OCI-LY1 (cell line): Measurements from ENCODE around the gene ATG2A.

Source experiments
- H2AFZ ChIP-seq: fragments of 200-600 bp; sonication (generic), shearing (Covaris generic); 2 replicates; pipeline ENCODE4 v1.6.0; 2014; ENCODE audit warnings: antibody characterized with exemption, mild to moderate bottlenecking, low read length
- H3F3A ChIP-seq: fragments of 200-600 bp; sonication (generic), shearing (Covaris generic); 2 replicates; pipeline ENCODE4 v1.6.0; 2014; ENCODE audit warnings: mild to moderate bottlenecking, antibody characterized with exemption, low read length, moderate library complexity; ENCODE audit not compliant: insufficient read depth
- H3K27ac ChIP-seq: fragments of 200-600 bp; sonication (generic); 2 replicates; pipeline ENCODE4 v1.5.1; 2014; ENCODE audit warnings: low read length, mixed run types, mild to moderate bottlenecking, low read depth; ENCODE audit not compliant: poor library complexity, severe bottlenecking
- H3K27me3 ChIP-seq: fragments of 200-600 bp; sonication (generic); 2 replicates; pipeline ENCODE4 v1.6.0; 2014; ENCODE audit warnings: antibody characterized with exemption, mild to moderate bottlenecking, low read length, moderate library complexity; ENCODE audit not compliant: insufficient read depth
- H3K36me3 ChIP-seq: fragments of 200-600 bp; sonication (generic); 2 replicates; pipeline ENCODE4 v1.6.1; 2014; ENCODE audit warnings: mild to moderate bottlenecking, antibody characterized with exemption, low read length, moderate library complexity, mixed read lengths; ENCODE audit not compliant: insufficient read depth
- H3K4me1 ChIP-seq: fragments of 200-600 bp; sonication (generic); 2 replicates; pipeline ENCODE4 v1.5.1; 2014; ENCODE audit warnings: mild to moderate bottlenecking, low read length, moderate library complexity; ENCODE audit not compliant: insufficient read depth, severe bottlenecking
- H3K4me2 ChIP-seq: fragments of 200-600 bp; sonication (generic), shearing (Covaris generic); 2 replicates; pipeline ENCODE4 v1.6.1; 2014; ENCODE audit warnings: low read length
- H3K4me3 ChIP-seq: fragments of 200-600 bp; sonication (generic); 2 replicates; pipeline ENCODE4 v1.5.1; 2014; ENCODE audit warnings: low read length, low read depth, mild to moderate bottlenecking, mixed read lengths; ENCODE audit not compliant: poor library complexity, severe bottlenecking
- H3K79me2 ChIP-seq: fragments of 200-600 bp; shearing (Covaris generic); 2 replicates; pipeline ENCODE4 v1.6.1; 2016; ENCODE audit warnings: mixed run types, low read length, mixed read lengths; ENCODE audit not compliant: insufficient read depth
- H3K9ac ChIP-seq: fragments of 200-600 bp; sonication (generic), shearing (Covaris generic); 2 replicates; pipeline ENCODE4 v1.6.1; 2014; ENCODE audit warnings: mild to moderate bottlenecking, low read length, mixed read lengths
- H3K9me2 ChIP-seq: fragments of 200-600 bp; sonication (generic), shearing (Covaris generic); 2 replicates; pipeline ENCODE4 v1.6.1; 2014; ENCODE audit warnings: low read depth, mild to moderate bottlenecking, low read length, mixed read lengths
- H3K9me3 ChIP-seq: fragments of 200-600 bp; shearing (Covaris generic); 2 replicates; pipeline ENCODE4 v1.6.1; 2014; ENCODE audit warnings: low read length, mixed read lengths
- H4K20me1 ChIP-seq: fragments of 200-600 bp; sonication (generic), shearing (Covaris generic); 2 replicates; pipeline ENCODE4 v1.6.0; 2016; ENCODE audit warnings: mild to moderate bottlenecking, low read length; ENCODE audit not compliant: insufficient read depth
- EZH2 ChIP-seq: fragments of 200-600 bp; sonication (generic), shearing (Covaris generic); IDR thresholded peaks from 2 replicates; pipeline ENCODE4 v1.8.0; 2017; ENCODE audit warnings: borderline replicate concordance, mixed run types, mild to moderate bottlenecking, antibody characterized with exemption, low read length, moderate library complexity, mixed read lengths
- TF ChIP-seq, protein P1 (sequence below): fragments of 200-600 bp; sonication (generic), shearing (Covaris generic); IDR thresholded peaks from 2 replicates; pipeline ENCODE4 v1.5.1; 2017; ENCODE audit warnings: mild to moderate bottlenecking, antibody characterized with exemption, low read length, moderate library complexity, mixed read lengths

The ATG2A gene

DNA sequence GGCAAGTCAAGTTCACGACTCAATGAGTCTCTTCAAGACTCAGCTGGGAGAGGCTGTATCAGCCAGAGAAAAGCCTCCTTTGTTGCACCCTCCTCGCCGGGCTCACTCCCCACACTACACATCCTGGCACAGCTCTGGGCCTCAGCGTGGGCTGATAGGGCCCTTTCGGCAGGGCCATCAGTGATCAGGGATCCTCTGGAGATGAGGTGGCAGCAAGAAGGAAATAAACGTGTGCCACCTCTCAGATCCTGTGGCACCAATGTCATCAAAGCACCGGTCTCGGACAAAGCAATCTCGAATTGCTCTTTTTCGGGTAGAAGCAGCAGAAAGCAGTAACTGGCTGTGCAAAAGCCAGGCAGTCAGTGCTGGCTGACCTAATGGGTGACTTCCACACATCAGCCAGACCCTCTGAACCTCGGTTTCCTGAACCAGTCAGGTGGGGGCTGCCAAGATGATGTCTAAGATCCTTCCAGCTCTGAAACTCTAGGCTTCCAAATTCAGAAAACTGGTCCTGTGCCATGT, 40.7 kb downstream of the ATG2A start:
- H3K4me1 ChIP-seq: peaks cover 84% of the 10 kb centered on the region
- H3K4me2 ChIP-seq: peak overlapping the region; percentile 89
- no peaks in the 10 kb centered on the region for H4K20me1 ChIP-seq
- H3F3A ChIP-seq: no peaks in the 10 kb centered on the region
- H3K27me3 ChIP-seq: no peaks in the 10 kb centered on the region
- H3K79me2 ChIP-seq: peaks cover 29% of the 10 kb centered on the region
- H2AFZ ChIP-seq: no peak overlapping the region
- H3K9me2 ChIP-seq: no peaks in the 10 kb centered on the region
- no peaks in the 10 kb centered on the region for H3K9me3 ChIP-seq
- H3K4me3 ChIP-seq: peak overlapping the region; percentile 98
- peak overlapping the region; percentile 96 for H3K9ac ChIP-seq
- H3K36me3 ChIP-seq: peaks cover 38% of the 10 kb centered on the region; the same call in 1 of the 2 replicates
- no peak for TF ChIP-seq EZH2
- TF ChIP-seq, protein P1, sequence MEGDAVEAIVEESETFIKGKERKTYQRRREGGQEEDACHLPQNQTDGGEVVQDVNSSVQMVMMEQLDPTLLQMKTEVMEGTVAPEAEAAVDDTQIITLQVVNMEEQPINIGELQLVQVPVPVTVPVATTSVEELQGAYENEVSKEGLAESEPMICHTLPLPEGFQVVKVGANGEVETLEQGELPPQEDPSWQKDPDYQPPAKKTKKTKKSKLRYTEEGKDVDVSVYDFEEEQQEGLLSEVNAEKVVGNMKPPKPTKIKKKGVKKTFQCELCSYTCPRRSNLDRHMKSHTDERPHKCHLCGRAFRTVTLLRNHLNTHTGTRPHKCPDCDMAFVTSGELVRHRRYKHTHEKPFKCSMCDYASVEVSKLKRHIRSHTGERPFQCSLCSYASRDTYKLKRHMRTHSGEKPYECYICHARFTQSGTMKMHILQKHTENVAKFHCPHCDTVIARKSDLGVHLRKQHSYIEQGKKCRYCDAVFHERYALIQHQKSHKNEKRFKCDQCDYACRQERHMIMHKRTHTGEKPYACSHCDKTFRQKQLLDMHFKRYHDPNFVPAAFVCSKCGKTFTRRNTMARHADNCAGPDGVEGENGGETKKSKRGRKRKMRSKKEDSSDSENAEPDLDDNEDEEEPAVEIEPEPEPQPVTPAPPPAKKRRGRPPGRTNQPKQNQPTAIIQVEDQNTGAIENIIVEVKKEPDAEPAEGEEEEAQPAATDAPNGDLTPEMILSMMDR: no peak
- peak overlapping the region; percentile 89 for H3K27ac ChIP-seq

DNA sequence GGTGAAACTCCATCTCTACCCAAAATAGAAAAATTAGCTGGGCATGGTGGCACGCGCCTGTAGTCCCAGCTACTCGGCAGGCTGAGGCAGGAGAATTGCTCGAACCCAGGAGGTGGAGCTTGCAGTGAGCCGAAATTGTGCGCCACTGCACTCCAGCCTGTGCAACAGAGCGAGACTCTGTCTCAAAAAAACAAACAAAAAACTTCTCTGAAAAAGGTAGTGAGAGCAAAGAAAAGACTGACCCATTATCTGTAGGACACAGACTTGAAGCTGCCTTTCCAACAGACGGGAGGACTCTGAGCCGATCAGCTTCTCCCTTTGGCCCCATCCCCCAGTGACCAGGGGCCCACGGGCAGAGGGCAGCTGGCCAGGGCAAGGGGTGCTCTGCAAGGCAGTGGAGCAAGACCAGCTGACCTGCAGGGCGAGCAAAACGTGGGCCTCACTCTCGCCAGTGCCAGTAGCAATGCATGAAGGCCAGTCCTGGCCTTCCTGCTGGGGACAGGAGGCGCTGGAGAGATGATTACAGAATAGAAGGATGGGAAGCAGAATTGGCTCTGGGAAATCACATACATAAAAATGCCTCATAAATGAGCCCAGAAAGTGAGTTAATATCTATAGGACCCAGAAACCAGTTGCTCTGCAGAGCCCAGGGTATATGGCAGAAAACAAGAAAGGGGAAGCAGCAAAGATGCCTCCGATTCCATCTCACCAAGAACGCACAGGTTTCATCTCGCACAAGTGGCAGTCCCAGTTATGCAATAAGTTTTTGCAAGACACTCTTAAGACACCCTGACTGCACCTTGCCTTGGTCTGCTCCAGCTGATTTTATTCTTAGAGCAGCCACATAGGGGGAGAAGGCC, 41.4 kb downstream of the ATG2A start:
- Histone ChIP-seq H3K27me3 (no peaks in the 10 kb centered on the region), H3K79me2 (peaks cover 29% of the 10 kb centered on the region), H2AFZ (no peak overlapping the region), H3K9me2 (no peaks in the 10 kb centered on the region), H3K36me3 (peaks cover 45% of the 10 kb centered on the region; the same call in 1 of the 2 replicates), H3F3A (0 out of 2 replicates have a peak, but pooled peaks cover under 1% of the 10 kb centered on the region), H3K4me2 (peak overlapping the region; percentile 89), H3K9ac (peak overlapping the region; percentile 96), H3K4me3 (peak overlapping the region; percentile 98), H4K20me1 (no peaks in the 10 kb centered on the region), H3K27ac (peak overlapping the region; percentile 89), H3K9me3 (no peaks in the 10 kb centered on the region), H3K4me1 (peaks cover 84% of the 10 kb centered on the region)
- no peak for TF ChIP-seq EZH2
- TF ChIP-seq, protein P1: no peak

DNA sequence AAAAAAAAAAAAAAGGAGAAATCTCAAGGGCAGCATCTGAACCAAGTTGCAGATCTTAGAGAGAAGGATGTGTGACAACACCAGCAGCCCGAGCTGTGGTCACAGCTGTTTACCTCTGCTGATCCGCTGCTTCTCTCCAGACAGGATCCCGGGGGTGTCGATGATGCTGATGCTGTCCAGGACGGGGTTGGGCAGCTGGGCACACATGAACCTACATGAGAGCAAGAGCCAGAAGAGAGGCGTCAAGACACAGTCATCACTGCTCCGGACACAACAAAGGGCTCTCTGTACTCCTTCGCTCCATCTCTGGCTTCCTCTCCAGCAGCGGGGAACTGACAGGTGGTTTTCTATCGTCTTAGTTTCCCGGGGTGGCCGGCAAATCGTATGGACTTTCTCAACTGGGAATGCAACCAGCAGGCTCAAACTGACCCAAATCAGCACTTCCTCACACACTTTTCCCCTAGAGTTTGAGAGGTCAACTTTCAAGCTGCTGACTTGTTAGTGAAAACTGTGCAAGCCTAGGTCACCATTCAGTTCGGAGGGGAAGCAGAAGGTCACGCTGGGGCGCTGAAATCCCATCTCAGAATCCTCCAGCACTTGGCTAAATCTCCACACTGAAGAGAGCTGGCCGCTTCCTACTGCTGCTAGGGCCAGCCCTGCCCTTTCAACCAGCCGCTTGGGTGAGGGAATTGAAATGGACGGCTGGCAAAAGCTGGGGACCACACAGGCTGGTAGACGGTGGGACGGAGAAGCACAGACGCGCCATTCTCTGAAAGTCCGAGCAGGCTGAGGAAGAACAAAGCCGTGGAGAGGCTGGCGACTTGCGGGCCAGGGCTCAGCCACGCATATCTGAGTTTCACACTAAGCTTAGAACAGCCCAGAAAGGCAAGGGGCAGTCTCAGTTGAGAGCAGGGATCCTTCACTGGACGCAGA, 42.4 kb downstream of the ATG2A start:
- Histone ChIP-seq H3K36me3 (peaks cover 55% of the 10 kb centered on the region; the same call in 1 of the 2 replicates), H3K9me3 (no peaks in the 10 kb centered on the region), H3F3A (peaks cover 6% of the 10 kb centered on the region; the same call in 1 of the 2 replicates), H2AFZ (no peak overlapping the region), H3K4me3 (peak overlapping the region; percentile 98), H3K9me2 (no peaks in the 10 kb centered on the region), H4K20me1 (no peaks in the 10 kb centered on the region), H3K27ac (peak overlapping the region; percentile 89), H3K4me2 (peak overlapping the region; percentile 89), H3K27me3 (no peaks in the 10 kb centered on the region), H3K4me1 (peaks cover 84% of the 10 kb centered on the region), H3K79me2 (peaks cover 29% of the 10 kb centered on the region), H3K9ac (peak overlapping the region; percentile 96)
- no peak for TF ChIP-seq EZH2
- TF ChIP-seq, protein P1: no peak
